Thyroid gland (tissue), 4 donors: ENCODE results near the gene ARL17B.
"Not testable (repeated sequence)": the region's sequence is repeated elsewhere in the genome, so short reads cannot be mapped to it uniquely, and the experiment has no call there.

Experiments
- CTCF ChIP-seq, 6 experiments: fragments of 200-600 bp in 3 of 6; fragments of 450-650 bp in 3 of 6; sonication (generic) in 3 of 6; IDR thresholded peaks; one replicate each; pipeline ENCODE4 v1.5.1; 2016 to 2019; ENCODE audit warnings: antibody characterized with exemption in 6 of 6, mild to moderate bottlenecking in 2 of 6, inconsistent platforms in 1 of 6, moderate library complexity in 1 of 6
- POLR2A ChIP-seq, 2 donors: fragments of 450-650 bp; IDR thresholded peaks; one replicate each; pipeline ENCODE4 v1.6.1; 2017; ENCODE audit warnings: antibody characterized with exemption in 2 of 2, mild to moderate bottlenecking in 2 of 2, moderate library complexity in 1 of 2

- not testable (repeated sequence) for TF ChIP-seq POLR2A, CTCF (IDR thresholded peaks at IDR 0.05)
These were observed at the start of gene ARL17B for GRCh38 chr17:46361755-46362154.
